HG02642 (cell line): ENCODE results near the gene GTF2IRD1.
"Not testable (repeated sequence)": the region's sequence is repeated elsewhere in the genome, so short reads cannot be mapped to it uniquely, and the experiment has no call there.

Experiments used
- ATAC-seq: cut with Tn5 transposase; IDR thresholded peaks from one replicate; pipeline ENCODE4 v1.9.1; 2021; ENCODE audit warnings: mild to moderate bottlenecking; ENCODE audit not compliant: unreplicated experiment, poor library complexity

Gene GTF2IRD1

GRCh38 chr7:74483402-74484336 is 30.0 kb downstream of the GTF2IRD1 start:
- no peak for ATAC-seq

- no peak for ATAC-seq
Measured at GRCh38 chr7:74485611-74486010, 31.9 kb downstream of the GTF2IRD1 start.

GRCh38 chr7:74488518-74489030 is 34.9 kb downstream of the GTF2IRD1 start:
- not testable (repeated sequence) for ATAC-seq

GRCh38 chr7:74489997-74490945 is 36.6 kb downstream of the GTF2IRD1 start:
- no peak for ATAC-seq

- not testable (repeated sequence) for ATAC-seq
Measured at GRCh38 chr7:74491490-74491889, 37.8 kb downstream of the GTF2IRD1 start.

GRCh38 chr7:74493295-74493694 is 39.6 kb downstream of the GTF2IRD1 start:
- ATAC-seq, result no peak

- no peak for ATAC-seq
Measured at GRCh38 chr7:74494076-74494548, 40.4 kb downstream of the GTF2IRD1 start.

- ATAC-seq, result no peak
Measured at GRCh38 chr7:74495112-74496086, 41.7 kb downstream of the GTF2IRD1 start.

GRCh38 chr7:74496272-74496671 is 42.6 kb downstream of the GTF2IRD1 start:
- no peak for ATAC-seq

- ATAC-seq, result not testable (repeated sequence)
Measured at GRCh38 chr7:74496773-74497172, 43.1 kb downstream of the GTF2IRD1 start.

- no peak for ATAC-seq
Measured at GRCh38 chr7:74498354-74498753, 44.6 kb downstream of the GTF2IRD1 start.

- no peak for ATAC-seq
Measured at GRCh38 chr7:74498996-74499834, 45.5 kb downstream of the GTF2IRD1 start.

GRCh38 chr7:74499835-74500388 is 46.2 kb downstream of the GTF2IRD1 start:
- no peak for ATAC-seq

GRCh38 chr7:74501298-74501697 is 47.6 kb downstream of the GTF2IRD1 start:
- no peak for ATAC-seq

- no peak for ATAC-seq
Measured at GRCh38 chr7:74502216-74502891, 48.6 kb downstream of the GTF2IRD1 start.

GRCh38 chr7:74503061-74503460 is 49.4 kb downstream of the GTF2IRD1 start:
- ATAC-seq, result no peak

- ATAC-seq, result no peak
Measured at GRCh38 chr7:74503943-74504342, 50.2 kb downstream of the GTF2IRD1 start.
